Activated CD8-positive, alpha-beta memory T cell treated with anti-CD3 and anti-CD28 coated beads, Interleukin-2, amount 10 ng/mL, durations not matched to agents 7 days and 5 days (primary cell): ENCODE results near the gene E4F1. TPM values are rescaled to one million over a fixed set of nuclear protein-coding genes. Genes with fewer than 3 reads are reported as not detected.
A peak's percentile ranks its signal among the peaks of the same experiment; 100 is the strongest.
"Not testable (repeated sequence)": the region's sequence is repeated elsewhere in the genome, so short reads cannot be mapped to it uniquely, and the experiment has no call there.

ENCODE experiments used
- ATAC-seq: fragments of 150-1000 bp; cut with Tn5 transposase; one replicate; pipeline ENCODE4 v1.10.0; 2021; ENCODE audit warnings: moderate library complexity
- CTCF ChIA-PET: fragments of 350-600 bp; sonication (Branson Sonifier 250); formaldehyde crosslinking; loops from one replicate; lab custom pipeline; 2021; ENCODE audit warnings: antibody characterized with exemption; lab: Charles Lee
- DNase-seq: peaks from one replicate; pipeline ENCODE4 v3.0.0-alpha.2; 2020
- H3K27ac Mint-ChIP-seq: one replicate; pipeline ENCODE4 v1.8.0; 2021; ENCODE audit warnings: mild to moderate bottlenecking, mixed read lengths
- H3K27me3 Mint-ChIP-seq: one replicate; pipeline ENCODE4 v1.8.0; 2021; ENCODE audit warnings: mixed read lengths
- H3K36me3 Mint-ChIP-seq: one replicate; pipeline ENCODE4 v1.8.0; 2021; ENCODE audit warnings: mild to moderate bottlenecking, mixed read lengths
- H3K4me1 Mint-ChIP-seq: one replicate; pipeline ENCODE4 v1.8.0; 2021; ENCODE audit warnings: mixed read lengths
- H3K4me3 Mint-ChIP-seq: one replicate; pipeline ENCODE4 v1.8.0; 2021; ENCODE audit warnings: mild to moderate bottlenecking, moderate library complexity, mixed read lengths
- H3K9me3 Mint-ChIP-seq: one replicate; pipeline ENCODE4 v1.8.0; 2022; ENCODE audit warnings: low read depth, mixed read lengths
- total RNA-seq, 2 experiments: library from RNA; stranded (reverse); gene quantifications; one replicate each; pipeline ENCODE4 v1.2.3, GENCODE V29; 2021

Gene E4F1
- total RNA-seq, 2 experiments from 2014 or later = 31.3 to 37.1 TPM

DNA sequence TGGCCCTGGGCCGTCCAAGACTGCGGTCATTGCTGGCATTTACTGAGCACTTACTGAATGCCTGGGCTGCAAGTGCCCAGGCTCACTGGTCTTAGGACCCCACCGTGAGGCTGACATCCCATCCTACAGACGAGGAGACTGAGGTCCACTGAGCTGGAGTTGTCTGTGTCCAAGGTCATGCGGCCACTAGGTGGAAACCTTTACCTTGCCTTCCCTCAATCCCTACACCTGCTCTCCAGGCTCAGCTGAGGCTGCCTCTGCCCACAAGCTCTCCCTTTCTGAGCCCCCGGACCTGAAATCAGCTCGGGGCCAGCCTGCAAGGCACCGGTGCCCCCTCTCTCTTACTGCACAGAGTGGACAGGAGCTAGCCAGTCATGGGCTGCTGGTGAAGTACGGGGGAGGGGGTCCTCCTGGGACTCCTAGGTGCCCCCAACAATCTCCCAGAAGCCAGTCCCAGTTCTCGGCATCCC is 28.5 kb upstream of the E4F1 start:
- peak; percentile 75 for ATAC-seq
- H3K9me3 Mint-ChIP-seq = no peaks in the 10 kb centered on the region
- no peaks in the 10 kb centered on the region for H3K4me1 Mint-ChIP-seq
- no peak overlapping the region for H3K27ac Mint-ChIP-seq
- DNase-seq = peak; percentile 69
- CTCF ChIA-PET = interaction anchor here (0.6 to 2.8 kb wide), 16 partner anchors 10 to 310 kb away, joined by 3 to 19 read pairs (median 4); partner anchors contain the start of genes ECI1, MLST8, PGP and TBC1D24
- H3K4me3 Mint-ChIP-seq = no peak overlapping the region
- peaks cover 41% of the 10 kb centered on the region for H3K27me3 Mint-ChIP-seq
- no peaks in the 10 kb centered on the region for H3K36me3 Mint-ChIP-seq

DNA sequence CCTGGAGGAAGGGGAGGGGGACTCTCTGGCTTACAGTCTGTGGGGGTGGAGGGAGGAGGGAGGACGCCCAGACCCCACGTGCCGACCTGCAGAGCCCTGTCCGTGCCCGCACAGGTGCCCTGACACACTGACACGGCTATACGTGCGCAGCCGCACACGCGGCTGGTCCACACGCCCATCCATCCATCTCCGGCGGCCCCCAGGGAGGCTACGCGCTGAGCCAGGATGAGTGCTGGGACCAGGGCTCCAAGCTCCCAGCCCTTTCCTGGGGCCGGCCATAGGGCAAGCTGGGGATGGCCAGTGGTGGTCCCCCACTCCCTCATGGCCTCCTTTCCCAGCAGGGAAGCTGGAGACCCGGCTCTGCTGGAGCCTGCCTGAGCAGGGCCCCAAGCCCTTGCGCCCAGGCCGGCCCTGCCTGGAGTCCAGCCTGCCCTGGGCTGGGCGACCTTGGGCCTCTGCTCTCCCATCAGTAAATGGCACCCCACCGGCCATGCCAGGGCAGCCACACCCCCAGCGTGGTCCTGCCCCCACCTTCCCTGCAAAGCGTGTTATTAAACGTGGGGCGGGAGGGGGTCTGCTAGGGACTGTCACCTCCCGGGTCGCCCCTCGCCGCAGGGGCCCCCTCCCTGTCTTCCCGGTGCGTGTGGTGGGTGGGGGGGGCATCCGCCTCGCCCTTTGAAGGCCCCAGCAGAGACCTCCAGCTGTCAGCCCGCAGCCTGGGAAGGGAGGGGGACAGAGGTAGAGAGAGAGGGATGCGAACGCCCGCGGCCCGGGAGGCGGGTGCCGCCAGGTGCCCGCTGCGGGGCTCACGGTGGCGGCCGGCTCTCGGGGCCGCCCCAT is 27.8 kb upstream of the E4F1 start:
- peaks cover 47% of the 10 kb centered on the region for H3K27me3 Mint-ChIP-seq

DNA sequence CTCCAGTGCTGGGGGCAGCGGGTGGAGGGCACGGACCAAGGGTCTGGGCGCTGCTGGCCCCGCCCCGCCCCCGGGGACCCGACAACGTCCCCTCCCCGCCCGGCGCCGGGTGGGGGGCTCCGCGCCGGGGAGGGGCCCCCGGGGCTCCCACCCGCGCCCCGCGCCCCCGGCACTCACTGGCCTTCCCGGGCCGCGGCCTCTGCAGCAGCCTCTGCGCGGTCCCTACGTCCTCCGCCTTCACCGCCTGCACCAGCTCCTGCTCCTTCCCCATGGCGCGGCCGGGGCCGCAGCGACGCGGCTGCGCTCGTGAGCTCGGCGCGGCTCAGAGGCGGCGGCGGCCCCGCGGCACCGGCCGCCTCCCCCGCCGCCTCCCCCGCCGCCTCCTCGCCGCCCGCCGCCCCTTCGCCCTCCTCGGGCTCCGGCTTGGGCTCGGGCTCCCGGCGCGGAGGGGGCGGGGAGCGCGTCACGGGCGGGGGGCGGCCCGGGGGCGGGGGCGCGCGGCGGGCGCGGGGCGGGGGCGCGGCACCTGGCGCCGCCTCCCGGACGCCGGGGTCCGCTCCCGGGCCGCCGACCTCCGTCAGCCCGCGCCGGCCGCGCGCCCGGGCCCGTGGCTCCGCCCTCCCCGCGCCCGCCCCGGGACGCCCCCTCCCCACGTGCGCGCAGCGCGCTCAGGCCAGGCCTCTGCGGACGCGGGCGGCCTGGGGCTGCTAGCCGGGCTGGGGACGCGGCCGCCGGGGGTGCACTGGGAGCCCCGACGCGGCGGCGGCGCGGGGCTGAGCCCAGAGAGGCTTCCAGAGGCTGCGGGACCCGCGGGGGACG is 27.0 kb upstream of the E4F1 start, which contains the start of gene CASKIN1:
CASKIN1 (minus strand) TSS at position 444 of the 819 bp plus-strand sequence; CDS start at position 271, 173 bp downstream.
- Mint-ChIP-seq H3K9me3 (no peaks in the 10 kb centered on the region), H3K27ac (no peak within 1 kb of the TSS), H3K27me3 (peaks cover 47% of the 10 kb centered on the region), H3K4me3 (no peak within 1 kb of the TSS), H3K36me3 (no peaks in the 10 kb centered on the region), H3K4me1 (no peaks in the 10 kb centered on the region)
- DNase-seq = no peak
- CTCF ChIA-PET = interaction anchor here (1.1 to 2.8 kb wide), 3 partner anchors 26 to 305 kb away, joined by 3 to 16 read pairs (median 11); partner anchors contain the start of gene ECI1
- ATAC-seq = peak; percentile 44

More for the DNA sequence above, 27.8 kb upstream of the E4F1 start:
- no peak overlapping the region for H3K4me3 Mint-ChIP-seq
- no peak for ATAC-seq
- H3K4me1 Mint-ChIP-seq = no peaks in the 10 kb centered on the region
- DNase-seq = no peak
- H3K36me3 Mint-ChIP-seq = no peaks in the 10 kb centered on the region
- no peak overlapping the region for H3K27ac Mint-ChIP-seq
- CTCF ChIA-PET = interaction anchor here (0.6 to 2.8 kb wide), 15 partner anchors 9 to 309 kb away, joined by 3 to 19 read pairs (median 4); partner anchors contain the start of genes ECI1, MLST8, PGP and TBC1D24
- no peaks in the 10 kb centered on the region for H3K9me3 Mint-ChIP-seq

DNA sequence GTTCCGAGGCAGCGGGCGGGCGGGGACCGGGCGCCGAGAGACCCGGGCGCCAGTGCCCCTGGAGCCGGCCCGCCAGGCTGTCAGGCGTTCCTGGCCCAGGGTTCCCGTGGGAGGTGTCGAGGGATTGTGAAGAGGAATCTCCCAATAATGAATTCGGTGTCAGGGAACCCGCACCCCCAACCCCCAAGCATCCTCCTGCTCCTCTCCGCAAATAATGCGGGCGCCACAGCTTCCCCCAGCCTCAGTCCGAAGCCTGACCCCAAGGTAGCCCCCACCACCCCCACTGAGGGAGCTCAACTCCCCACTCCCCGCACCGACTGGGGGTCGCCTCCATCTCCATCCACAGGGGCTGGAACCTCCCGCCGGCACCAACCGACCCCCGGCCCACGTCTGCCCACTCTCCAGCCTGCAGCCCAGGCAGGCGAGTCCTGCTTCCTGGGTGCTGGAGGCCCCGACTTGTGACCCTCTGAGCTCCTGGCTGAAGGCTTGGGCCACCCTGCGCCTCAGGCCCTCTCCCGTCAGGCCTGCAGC is 26.3 kb upstream of the E4F1 start:
- H3K36me3 Mint-ChIP-seq = no peaks in the 10 kb centered on the region
- CTCF ChIA-PET = no interaction called here
- no peak for DNase-seq
- no peak overlapping the region for H3K4me3 Mint-ChIP-seq
- no peak for ATAC-seq
- H3K27ac Mint-ChIP-seq = no peak overlapping the region
- H3K9me3 Mint-ChIP-seq = no peaks in the 10 kb centered on the region
- H3K4me1 Mint-ChIP-seq = no peaks in the 10 kb centered on the region
- peaks cover 49% of the 10 kb centered on the region for H3K27me3 Mint-ChIP-seq

DNA sequence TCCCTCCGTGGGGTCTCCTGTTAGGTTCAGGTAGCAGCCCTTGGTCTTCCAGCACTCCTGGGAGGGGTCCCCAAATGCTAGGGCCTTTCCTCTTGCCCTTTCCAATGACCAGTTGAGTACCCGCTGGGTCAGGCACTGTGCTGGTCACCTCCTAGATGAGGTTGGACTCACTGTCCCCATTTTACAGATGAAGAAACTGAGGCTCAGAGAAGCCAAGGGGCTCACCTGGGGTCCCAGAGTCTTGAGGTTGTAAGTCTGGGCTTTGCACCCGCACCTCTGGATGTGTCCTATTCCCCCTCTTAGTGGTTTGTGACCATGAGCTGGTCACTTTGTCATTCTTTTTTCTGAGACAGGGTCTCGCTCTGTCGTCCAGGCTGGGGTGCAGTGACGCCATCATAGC is 25.6 kb upstream of the E4F1 start:
- ATAC-seq (no peak), DNase-seq (no peak)
- Mint-ChIP-seq H3K9me3 (no peaks in the 10 kb centered on the region), H3K27me3 (peaks cover 53% of the 10 kb centered on the region), H3K4me3 (no peak overlapping the region), H3K27ac (no peak overlapping the region), H3K36me3 (no peaks in the 10 kb centered on the region), H3K4me1 (no peaks in the 10 kb centered on the region)
- CTCF ChIA-PET = no interaction called here

DNA sequence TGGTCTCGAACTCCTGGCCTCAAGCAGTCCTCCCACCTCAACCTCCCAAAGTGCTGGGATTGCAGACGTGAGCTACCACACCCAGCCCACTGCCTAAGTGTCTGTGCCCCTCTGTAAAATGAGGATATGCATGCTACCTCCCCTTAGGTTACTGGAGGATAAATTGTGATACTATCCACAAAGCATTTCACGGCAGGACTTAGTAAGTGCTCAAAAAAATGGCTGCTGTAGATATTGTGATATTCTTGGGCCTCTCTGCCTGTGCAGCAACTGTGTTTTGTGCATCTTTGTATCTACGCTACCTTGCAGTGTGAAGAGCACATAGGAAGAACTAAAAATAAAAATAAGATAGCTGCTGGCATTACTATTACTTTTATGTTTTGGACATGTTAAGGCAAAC is 25.1 kb upstream of the E4F1 start:
- Mint-ChIP-seq H3K36me3 (no peaks in the 10 kb centered on the region), H3K9me3 (no peaks in the 10 kb centered on the region), H3K4me1 (no peaks in the 10 kb centered on the region), H3K27me3 (peaks cover 53% of the 10 kb centered on the region), H3K4me3 (no peak overlapping the region), H3K27ac (no peak overlapping the region)
- ATAC-seq (no peak), DNase-seq (no peak)
- CTCF ChIA-PET = no interaction called here

DNA sequence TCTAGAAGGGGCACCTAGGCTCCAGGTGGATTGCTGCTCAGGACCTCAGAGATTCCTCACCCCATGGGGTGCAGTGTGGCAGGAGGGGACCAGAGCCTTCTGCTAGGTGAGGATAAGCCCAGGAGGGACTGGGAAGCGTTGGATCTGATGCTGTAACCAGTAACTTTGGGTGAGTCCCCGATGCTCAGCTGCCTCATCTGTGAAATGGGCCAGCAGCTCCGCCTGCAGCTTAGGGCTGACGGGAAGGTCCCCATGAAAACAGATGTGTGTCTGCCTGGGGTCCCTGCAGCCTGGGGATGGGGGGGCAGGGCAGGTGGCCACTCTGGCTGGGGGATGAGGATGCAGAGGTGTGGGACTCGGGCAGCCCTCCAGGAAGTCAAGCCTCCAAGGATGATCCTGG is 24.3 kb upstream of the E4F1 start:
- DNase-seq = no peak
- Mint-ChIP-seq H3K9me3 (no peaks in the 10 kb centered on the region), H3K27ac (no peak overlapping the region), H3K36me3 (no peaks in the 10 kb centered on the region), H3K4me1 (peaks cover 1% of the 10 kb centered on the region), H3K27me3 (peaks cover 53% of the 10 kb centered on the region), H3K4me3 (no peak overlapping the region)
- CTCF ChIA-PET = interaction anchor here (1.3 kb wide), 1 partner anchor 16 kb away, joined by 3 read pairs; no protein-coding TSS in a partner anchor
- no peak for ATAC-seq

DNA sequence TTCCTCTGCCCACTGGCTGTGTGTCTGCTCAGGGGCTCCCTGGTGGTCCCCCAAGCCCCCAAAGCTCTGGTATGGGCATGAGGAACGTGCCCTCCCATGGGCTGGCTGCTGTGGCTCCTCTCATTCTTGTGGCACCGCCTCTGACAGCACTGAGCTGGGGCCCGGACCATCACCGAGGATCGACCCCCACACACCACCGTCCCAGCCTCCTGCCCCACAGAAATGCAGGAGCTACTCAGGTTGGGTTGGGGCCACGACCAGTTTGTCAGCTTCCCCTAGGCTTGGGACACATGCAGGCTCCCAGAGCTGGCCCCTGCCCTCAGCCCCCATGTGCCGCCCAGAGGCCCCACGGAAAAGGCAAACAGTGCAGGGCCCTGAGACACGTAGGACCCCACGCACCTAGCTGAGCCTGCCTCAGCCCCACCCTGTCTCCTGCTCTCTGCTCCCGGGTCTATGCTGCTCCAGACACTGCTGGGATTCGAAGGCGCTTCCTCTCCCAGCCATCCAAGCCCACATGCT is 23.7 kb upstream of the E4F1 start:
- Mint-ChIP-seq H3K27ac (no peak overlapping the region), H3K36me3 (peaks cover 2% of the 10 kb centered on the region), H3K4me1 (peaks cover 6% of the 10 kb centered on the region), H3K27me3 (peaks cover 47% of the 10 kb centered on the region), H3K9me3 (no peaks in the 10 kb centered on the region), H3K4me3 (no peak overlapping the region)
- DNase-seq = no peak
- no peak for ATAC-seq
- CTCF ChIA-PET = interaction anchor here (1.3 kb wide), 1 partner anchor 15 kb away, joined by 3 read pairs; no protein-coding TSS in a partner anchor

DNA sequence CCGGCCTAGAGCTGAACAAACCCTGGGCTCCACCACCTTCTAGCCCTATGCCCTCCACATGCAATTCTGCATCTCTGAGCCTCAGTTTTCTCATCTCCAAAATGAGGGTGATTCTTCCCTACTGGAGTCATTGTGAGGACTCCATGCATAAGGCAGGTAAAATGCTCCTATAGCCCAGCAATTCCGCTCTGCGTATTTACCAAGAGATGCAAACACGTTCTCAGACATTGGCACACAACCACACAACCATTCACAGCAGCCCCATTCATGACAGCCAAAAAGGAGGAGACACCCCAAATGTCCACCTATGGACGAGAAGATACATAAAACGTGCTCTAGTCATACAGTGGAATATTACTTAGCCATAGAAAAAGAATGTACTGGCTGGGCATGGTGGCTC is 23.1 kb upstream of the E4F1 start:
- Mint-ChIP-seq H3K4me1 (peaks cover 7% of the 10 kb centered on the region), H3K36me3 (peaks cover 2% of the 10 kb centered on the region), H3K27me3 (peaks cover 40% of the 10 kb centered on the region), H3K27ac (no peak overlapping the region), H3K4me3 (no peak overlapping the region), H3K9me3 (no peaks in the 10 kb centered on the region)
- ATAC-seq (no peak), DNase-seq (no peak)
- CTCF ChIA-PET = no interaction called here

DNA sequence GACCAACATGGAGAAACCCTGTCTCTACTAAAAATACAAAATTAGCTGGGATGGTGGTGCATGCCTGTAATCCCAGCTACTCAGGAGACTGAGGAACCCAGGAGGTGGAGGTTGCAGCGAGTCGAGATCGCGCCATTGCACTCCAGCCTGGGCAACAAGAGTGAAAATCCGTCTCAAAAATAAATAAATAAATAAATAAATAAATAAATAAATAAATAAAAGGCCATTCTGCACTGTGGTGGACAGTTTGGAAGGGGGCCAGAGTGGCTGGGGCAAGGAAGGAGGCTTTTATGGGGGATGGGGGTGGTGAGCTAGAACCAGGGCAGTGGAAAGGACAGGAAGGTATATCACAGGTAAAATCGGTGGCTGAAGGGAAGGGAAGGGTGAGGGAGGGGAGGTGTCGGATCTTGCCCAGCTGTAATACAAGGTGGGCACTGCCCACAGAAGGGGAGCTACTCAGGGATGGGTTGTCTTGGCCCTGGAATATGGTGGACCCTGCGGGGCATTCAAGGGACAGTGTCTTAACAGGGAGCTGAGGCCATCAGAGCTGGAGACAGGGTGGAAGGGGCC is 20.2 kb upstream of the E4F1 start:
- CTCF ChIA-PET = interaction anchor here (1.3 to 3.9 kb wide), 2 partner anchors 8 to 48 kb away, joined by 5 to 19 read pairs; partner anchors contain the start of gene ECI1
- not testable (repeated sequence) for H3K27ac Mint-ChIP-seq, ATAC-seq, H3K36me3 Mint-ChIP-seq, DNase-seq, H3K9me3 Mint-ChIP-seq
- Mint-ChIP-seq H3K4me1 (peaks cover 25% of the 10 kb centered on the region), H3K4me3 (peak overlapping the region; percentile 5), H3K27me3 (peaks cover 24% of the 10 kb centered on the region)

DNA sequence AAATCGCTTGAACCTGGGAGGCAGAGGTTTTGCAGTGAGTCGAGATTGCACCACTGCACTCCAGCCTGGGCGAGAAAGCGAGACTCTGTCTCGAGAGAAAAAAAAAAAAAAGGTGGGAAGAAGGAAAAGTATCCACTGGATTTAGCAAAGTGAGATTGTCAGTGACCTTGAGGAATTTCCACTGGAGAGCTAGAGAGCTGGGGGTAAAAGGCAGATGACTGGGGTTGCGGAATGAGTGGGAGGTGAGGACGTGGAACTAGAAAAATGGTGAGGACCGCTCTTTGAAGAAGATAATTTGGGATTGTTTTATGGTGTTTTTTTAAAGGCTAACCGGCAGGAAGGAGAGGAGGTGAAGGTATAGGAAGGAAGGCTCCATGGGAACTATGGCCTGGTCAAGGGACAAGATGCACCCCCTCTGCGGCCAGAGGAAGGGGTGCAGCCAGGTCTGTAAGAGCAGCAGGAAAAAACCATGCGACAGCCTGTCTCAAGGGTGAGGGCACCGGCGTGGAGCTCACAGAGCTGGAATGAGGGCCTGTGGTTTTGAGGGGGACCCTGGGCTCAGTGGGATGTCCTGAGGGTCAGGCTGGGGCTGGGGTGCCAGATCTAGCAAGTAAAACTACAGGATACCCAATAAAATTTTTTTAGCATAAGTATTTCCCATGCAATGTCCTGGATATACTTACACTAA is 18.8 kb upstream of the E4F1 start:
- H3K27me3 Mint-ChIP-seq = peaks cover 14% of the 10 kb centered on the region
- CTCF ChIA-PET = interaction anchor here (0.6 to 3.9 kb wide), 4 partner anchors 10 to 852 kb away, joined by 3 to 19 read pairs (median 4); partner anchors contain the start of gene ECI1
- H3K4me3 Mint-ChIP-seq = peak overlapping the region; percentile 86
- H3K27ac Mint-ChIP-seq = peak overlapping the region; percentile 64
- H3K9me3 Mint-ChIP-seq = no peaks in the 10 kb centered on the region
- DNase-seq (no peak), ATAC-seq (no peak)
- H3K4me1 Mint-ChIP-seq = peaks cover 25% of the 10 kb centered on the region
- peaks cover 10% of the 10 kb centered on the region for H3K36me3 Mint-ChIP-seq
